Renal cortex interstitium (tissue), 11 donors: Measurements from ENCODE around the gene MRC2. TPM values are rescaled to one million over a fixed set of nuclear protein-coding genes. Genes with fewer than 3 reads are reported as not detected.

Experiments used
- DNase-seq, 11 donors: peaks; one replicate each; pipeline ENCODE4 v3.0.0-alpha.2; 2013; ENCODE audit warnings: low read depth in 9 of 11, low spot score in 4 of 11; ENCODE audit errors: extremely low read depth in 1 of 11
- polyA plus RNA-seq, 3 donors: library from polyadenylated mRNA; unstranded; fragments of 120-200 nt; gene quantifications; one replicate each; pipeline ENCODE4 v1.2.1, GENCODE V29; 2013; ENCODE audit not compliant: insufficient read length in 3 of 3

MRC2 gene
- polyA plus RNA-seq, 3 donors = 52.6 to 80.0 (median 72.5) TPM

- no peak for DNase-seq
Observed at GRCh38 chr17:62670202-62670821, 42.8 kb downstream of the MRC2 start.

DNA sequence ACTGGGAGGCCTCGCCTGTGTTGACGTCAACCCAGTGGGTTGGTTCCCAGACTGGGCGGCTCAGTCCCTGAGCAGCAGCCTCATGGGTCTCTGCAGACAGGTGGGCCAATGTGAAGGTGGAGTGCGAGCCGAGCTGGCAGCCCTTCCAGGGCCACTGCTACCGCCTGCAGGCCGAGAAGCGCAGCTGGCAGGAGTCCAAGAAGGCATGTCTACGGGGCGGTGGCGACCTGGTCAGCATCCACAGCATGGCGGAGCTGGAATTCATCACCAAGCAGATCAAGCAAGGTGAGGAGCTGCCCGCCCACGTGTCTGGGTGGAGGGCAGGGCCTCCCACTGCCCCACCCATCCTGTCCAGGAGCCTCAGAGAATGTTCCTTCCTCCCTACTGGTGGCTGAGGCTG, 44.1 kb downstream of the MRC2 start:
- DNase-seq = no peak

DNA sequence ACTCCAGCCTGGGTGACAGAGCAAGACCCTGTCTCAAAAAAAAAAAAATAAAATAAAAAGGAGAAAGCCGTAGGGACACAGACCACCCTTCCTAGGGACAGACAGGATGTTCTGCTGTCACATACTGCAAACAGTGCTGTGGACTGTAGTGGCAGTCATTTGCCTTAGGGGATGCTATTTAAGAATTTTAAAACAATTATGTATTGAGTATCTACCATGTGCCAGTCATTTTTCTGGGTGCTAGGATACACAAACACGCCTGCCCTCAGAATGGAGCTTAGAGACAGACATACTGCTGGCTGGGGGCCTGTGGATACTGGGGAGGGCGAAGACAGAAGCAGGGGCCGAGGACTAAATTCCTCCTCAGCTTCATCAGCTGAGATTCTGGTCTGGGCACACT, 45.5 kb downstream of the MRC2 start:
- no peak for DNase-seq

DNA sequence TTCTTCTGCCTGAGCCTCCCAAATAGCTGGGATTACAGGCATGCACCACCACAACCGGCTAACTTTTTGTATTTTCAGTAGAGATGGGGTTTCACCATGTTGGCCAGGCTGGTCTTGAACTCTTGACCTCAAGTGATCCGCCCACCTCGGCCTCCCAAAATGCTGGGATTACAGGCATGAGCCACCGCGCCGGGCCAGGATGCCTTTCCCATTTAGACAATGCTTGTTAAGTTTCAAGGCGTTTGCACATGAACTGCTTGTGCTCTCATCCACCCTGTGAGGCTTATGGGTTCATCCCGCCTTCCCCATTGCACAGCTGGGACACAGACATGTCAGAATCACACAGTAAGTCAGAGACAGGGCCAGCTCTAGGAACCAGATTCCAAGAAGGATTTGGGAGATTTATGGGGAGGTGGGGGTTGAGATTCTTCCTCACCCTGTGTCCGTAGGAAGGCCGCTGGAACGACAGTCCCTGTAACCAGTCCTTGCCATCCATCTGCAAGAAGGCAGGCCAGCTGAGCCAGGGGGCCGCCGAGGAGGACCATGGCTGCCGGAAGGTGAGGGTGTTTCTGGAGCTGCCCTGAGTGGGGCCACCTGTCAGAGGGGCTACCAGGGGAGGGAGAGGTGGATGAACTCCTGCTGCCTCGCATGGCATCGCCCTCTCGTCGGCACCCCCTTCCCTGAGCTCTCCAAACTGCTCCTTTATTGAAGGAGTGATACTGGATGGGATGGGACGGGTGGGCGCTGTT, 46.3 kb downstream of the MRC2 start:
- DNase-seq = no peak

DNA sequence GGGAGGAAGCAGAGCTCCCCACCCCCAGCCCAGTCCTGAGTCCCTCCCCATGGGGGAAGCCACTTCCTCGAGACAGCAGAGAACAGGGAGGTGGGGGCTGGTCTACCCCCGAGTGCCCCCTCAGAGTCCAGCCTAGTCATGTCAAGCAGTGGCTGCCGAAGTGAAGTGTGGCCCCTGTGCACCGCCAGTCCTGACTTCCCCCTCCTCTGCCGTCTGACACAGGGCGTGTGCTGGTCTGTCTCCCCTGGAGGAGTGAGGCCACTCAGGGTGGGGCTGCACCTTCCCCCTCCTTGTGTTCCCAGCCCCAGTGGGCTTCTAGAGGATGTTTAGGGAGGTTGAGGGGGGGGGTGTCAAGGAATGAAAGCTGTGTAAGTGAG, 46.9 kb downstream of the MRC2 start:
- DNase-seq = no peak

- DNase-seq = no peak
Observed at GRCh38 chr17:62674841-62675240, 47.4 kb downstream of the MRC2 start.

DNA sequence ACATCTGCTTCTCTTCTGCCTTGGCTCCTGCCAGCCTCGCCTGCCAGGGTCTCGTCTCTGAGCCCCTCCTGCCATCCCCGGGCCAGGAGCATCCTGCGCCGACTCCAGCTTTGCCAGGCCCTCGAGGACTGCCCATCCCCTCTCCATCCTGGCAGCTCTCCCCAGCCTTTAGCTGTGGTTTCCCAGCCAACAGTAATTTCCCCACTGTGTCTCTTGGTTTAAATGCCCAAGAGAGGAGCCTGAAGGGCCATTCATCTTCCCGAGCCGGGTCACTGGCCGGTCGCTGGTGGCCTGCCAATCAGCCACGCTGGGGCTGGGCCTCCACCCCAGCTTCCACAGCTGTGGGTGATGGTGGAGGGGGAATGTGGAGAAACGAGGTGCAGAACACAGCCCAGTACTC, 47.8 kb downstream of the MRC2 start:
- no peak for DNase-seq

- DNase-seq = no peak
Observed at GRCh38 chr17:62675701-62676100, 48.2 kb downstream of the MRC2 start.

DNA sequence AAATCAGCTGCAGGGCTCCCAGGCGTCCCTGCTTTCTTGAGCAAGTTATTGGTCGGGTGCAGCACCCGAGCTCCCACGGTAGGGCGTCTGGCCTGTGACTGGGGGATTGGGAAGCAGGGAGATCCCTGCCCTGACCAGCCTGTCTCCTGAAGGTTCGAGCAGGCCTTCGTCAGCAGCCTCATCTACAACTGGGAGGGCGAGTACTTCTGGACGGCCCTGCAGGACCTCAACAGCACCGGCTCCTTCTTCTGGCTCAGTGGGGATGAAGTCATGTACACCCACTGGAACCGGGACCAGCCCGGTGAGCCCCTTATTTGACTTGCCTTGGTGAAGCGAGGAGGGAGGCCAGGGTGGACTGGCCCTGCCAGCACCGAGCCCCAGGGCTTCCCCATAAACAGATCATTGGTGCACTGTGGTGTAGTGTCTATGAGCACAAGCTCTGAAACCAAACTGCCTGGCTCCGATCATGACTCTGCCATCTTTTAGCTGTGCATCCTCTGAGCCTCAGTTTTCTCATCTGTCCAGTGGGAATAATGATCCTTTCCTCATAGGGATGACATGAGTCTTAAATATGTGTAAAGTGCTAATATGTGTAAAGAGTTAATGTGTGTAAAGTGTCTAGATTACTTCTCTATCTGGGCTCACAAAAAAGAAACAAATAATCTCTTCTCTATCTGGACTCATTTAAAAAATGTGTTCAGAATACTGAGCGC, 48.9 kb downstream of the MRC2 start:
- DNase-seq = no peak

GRCh38 chr17:62676952-62677596, 49.6 kb downstream of the MRC2 start:
- no peak for DNase-seq

DNA sequence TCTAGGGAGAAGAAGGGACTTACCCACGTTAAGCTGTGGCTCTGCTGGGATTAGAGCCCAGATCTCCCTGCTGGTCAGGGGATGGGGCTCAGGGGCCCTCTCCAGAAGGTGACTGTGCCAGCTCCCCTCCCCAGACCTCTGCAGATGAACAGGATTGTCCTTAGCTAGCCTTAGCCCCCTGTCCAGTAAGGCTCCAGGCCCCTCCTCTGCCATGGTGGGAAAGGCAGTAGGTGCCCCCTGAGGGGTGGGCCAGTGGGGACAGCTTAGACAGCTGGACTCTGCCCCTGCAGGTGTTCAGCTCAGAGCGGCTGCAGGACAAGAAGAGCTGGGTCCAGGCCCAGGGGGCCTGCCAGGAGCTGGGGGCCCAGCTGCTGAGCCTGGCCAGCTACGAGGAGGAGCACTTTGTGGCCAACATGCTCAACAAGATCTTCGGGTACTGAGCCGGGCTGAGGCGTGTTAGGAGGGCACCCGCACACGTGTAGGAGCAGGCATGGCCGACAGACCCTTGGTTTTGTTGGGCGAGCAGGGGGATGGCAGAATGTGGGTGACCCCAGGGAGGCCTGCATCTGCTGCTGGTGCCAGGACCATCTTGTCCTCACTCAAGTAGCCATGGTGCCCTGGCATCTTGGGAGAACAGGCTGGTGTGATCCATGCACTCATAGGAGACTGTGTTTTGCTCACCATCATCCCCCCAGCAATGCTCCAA, 50.9 kb downstream of the MRC2 start:
- DNase-seq = no peak

GRCh38 chr17:62679866-62680377, 52.5 kb downstream of the MRC2 start:
- no peak for DNase-seq

GRCh38 chr17:62680541-62681052, 53.1 kb downstream of the MRC2 start:
- no peak for DNase-seq

DNA sequence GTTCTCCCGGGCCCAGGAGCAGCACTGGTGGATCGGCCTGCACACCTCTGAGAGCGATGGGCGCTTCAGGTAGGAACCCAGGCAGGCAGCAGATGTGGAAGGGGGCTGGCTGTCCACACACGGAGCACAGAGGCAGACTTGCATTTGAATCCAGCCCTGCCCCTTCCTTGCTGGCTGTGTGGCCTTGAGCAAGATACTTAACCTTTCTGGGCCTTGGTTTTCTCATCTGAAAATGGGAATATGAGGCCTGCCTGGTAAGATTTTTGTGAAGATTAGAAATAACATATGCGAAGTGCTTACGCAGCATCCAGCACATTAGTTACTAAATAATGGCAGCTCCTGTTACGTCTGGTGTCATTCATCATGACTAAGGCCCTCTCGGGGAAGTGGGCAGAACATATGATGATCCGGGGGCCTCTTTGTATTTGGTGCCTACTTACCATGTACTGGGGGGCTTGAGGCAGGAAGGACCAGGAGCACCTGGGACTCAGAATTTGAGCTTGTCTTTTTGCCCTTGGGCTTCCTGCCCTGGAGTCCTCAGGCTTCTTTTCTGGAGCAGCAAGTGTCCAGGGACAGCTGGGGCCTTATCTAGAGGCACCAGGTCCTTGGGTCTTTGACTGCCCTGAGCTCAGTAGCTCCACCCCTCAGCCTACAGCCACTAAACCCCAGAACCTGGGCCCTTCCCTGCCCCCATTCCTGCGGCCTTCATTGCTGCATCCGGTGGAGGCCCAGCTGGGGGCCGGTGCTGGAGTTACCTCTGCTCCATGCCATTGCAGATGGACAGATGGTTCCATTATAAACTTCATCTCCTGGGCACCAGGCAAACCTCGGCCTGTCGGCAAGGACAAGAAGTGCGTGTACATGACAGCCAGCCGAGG, 53.8 kb downstream of the MRC2 start:
- DNase-seq = no peak

DNA sequence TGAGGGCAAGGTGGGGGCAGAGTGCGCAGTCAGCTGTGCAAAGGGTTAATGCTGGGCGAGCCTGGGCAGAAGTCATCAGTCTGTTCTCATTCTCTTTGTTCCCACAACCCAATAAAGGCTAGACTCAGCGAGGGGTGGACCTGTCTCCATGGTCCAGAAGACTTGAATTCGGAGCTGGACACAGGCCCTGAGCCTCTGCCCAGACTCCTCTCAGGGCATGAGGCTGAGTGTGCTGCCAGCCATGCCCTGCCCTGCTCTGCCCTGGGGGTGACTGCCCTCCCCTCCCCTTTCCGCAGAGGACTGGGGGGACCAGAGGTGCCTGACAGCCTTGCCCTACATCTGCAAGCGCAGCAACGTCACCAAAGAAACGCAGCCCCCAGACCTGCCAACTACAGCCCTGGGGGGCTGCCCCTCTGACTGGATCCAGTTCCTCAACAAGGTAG, 54.5 kb downstream of the MRC2 start:
- DNase-seq = no peak

DNA sequence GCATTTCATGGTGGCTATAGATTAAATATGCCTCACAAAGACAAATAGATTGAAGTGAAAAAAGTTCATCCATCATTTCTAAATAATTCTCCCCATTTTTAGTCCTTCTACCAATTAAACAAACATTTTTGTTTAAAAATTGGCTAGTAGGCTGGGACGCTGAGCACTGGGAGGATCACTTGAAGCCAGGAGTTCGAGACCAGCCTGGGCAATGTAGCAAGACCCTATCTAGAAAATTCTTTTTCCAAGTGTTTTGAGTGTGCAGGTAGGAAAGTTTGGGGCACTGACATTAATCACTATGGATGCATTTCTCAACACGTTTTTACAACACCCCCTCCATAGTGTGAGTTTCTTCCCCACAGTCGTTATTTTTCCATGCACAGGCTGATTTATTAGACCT, 56.7 kb downstream of the MRC2 start:
- no peak for DNase-seq

DNA sequence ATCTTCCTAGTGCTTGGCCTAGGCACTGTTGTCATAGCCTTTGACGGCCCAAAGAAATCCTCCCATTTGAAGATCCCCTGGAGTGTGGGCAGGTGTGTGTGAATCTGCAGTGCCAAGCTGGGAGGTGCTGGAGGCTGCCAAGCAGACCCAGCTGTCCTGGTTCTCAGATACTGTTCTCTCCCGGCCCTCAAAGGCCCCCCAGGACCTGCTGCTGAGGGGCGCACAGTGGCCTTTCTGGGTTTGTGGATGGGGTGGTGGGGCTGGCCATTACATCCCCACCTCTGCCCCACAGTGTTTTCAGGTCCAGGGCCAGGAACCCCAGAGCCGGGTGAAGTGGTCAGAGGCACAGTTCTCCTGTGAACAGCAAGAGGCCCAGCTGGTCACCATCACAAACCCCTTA, 60.5 kb downstream of the MRC2 start:
- no peak for DNase-seq
